ENCODE measurements around the gene NOTUM. TPM values are rescaled to one million over a fixed set of nuclear protein-coding genes. Genes with fewer than 3 reads are reported as not detected.

NOTUM gene
- total and polyA plus RNA-seq, 2 donors (not counting 1 experiment from before 2014, with no cell fraction given) = 0.02 to 0.50 TPM

DNA sequence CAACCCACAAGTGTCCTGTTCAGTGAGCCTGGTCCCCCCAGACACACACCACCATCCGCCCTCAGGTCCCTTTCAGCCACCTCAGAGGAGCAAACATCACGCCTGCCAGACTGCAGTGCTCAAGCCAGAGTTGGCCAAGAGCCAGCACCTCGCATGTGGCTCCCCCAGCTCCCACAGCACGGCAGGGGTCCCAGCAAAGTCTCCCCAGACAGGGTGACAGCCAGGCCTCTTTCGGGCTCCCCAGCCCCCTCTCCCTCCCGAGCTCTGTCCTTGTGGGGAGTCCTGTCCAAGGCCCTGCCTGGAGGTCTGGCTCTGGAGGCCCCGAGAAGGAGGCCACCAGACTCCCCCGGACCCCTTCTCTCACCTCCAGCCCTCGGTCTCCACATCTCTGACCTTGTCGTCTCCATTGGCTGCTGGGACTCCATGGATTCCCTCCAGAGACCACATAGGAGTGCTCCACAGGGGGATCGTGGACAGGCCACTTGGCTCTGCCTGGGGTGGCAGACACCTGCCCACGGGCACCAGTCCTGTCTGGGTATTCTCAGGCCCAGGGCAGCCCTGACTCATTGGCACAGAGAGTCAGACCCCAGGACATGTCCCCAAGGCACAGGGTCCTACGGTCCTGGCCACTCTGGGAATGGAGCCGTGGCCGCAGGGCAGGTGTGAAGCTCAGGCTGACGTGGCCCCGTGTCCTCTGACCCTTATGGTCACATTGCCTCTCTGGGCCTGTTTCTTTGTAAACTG, 12.2 kb downstream of the NOTUM start:
- Histone ChIP-seq H3K4me2 (ENCODE audit: extremely low read depth, insufficient read depth, low read length) (no peak overlapping the region), H3K4me1 (ENCODE audit: control insufficient read depth, extremely low read depth, insufficient read depth, low read length) (no peaks in the 10 kb centered on the region), H3K27ac (ENCODE audit: insufficient read depth, low read length) (no peak overlapping the region), H3K27me3 (ENCODE audit: control insufficient read depth, insufficient read depth, low read length) (peaks cover 2% of the 10 kb centered on the region), H2AFZ (ENCODE audit: low read length) (no peak overlapping the region), H3K79me2 (ENCODE audit: control insufficient read depth, insufficient read depth, low read length) (no peaks in the 10 kb centered on the region), H3K4me3 (replicated peaks in 1 of 4; ENCODE audit: control extremely low read depth in 1 of 4, insufficient read depth in 1 of 4, low read depth in 3 of 4, low read length in 4 of 4) (no peak overlapping the region), H3K9me3 (ENCODE audit: control insufficient read depth, insufficient read depth, low read depth, low read length) (no peaks in the 10 kb centered on the region), H4K20me1 (ENCODE audit: control insufficient read depth, extremely low read depth, insufficient read depth, low read length) (no peaks in the 10 kb centered on the region), H3K9ac (ENCODE audit: insufficient read depth, low read length) (no peak overlapping the region), H3K36me3 (ENCODE audit: control insufficient read depth, insufficient read depth, low read length) (no peaks in the 10 kb centered on the region)
- DNase-seq (ENCODE audit: low read depth in 2 of 2) = no peak
- TF ChIP-seq EZH2 (IDR thresholded peaks at IDR 0.05; ENCODE audit: low read length, missing control alignments) = no peak
- TF ChIP-seq, protein P1, sequence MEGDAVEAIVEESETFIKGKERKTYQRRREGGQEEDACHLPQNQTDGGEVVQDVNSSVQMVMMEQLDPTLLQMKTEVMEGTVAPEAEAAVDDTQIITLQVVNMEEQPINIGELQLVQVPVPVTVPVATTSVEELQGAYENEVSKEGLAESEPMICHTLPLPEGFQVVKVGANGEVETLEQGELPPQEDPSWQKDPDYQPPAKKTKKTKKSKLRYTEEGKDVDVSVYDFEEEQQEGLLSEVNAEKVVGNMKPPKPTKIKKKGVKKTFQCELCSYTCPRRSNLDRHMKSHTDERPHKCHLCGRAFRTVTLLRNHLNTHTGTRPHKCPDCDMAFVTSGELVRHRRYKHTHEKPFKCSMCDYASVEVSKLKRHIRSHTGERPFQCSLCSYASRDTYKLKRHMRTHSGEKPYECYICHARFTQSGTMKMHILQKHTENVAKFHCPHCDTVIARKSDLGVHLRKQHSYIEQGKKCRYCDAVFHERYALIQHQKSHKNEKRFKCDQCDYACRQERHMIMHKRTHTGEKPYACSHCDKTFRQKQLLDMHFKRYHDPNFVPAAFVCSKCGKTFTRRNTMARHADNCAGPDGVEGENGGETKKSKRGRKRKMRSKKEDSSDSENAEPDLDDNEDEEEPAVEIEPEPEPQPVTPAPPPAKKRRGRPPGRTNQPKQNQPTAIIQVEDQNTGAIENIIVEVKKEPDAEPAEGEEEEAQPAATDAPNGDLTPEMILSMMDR (conservative IDR thresholded peaks at IDR 0.05 in 1 of 2, IDR thresholded peaks at IDR 0.05 in 1 of 2; ENCODE audit: low read depth in 1 of 2, low read length in 2 of 2) = no peak

DNA sequence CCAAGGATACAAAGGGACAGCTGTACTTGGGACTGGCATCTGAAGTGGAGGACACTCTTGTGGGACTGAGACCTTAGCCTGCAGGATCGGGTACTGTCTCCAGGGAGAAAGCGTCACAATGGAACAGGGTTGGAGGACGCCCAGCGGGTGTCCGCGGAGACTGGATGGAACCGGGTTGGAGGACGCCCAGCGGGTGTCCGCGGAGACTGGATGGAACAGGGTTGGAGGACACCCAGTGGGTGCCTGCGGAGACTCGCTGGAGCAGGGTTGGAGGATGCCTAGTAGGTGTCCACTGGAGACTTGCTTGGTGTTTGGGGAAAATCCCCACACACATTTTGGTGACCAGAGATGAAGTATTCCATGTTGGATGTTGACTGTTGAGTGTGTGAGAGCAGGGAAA, 13.8 kb downstream of the NOTUM start, which contains the start of gene MYADML2:
Gene MYADML2 (minus strand): TSS at position 45 of the 400 bp plus-strand sequence. CDS start 5,492 bp downstream, outside the sequence.
- TF ChIP-seq, protein P1 (conservative IDR thresholded peaks at IDR 0.05 in 1 of 2, IDR thresholded peaks at IDR 0.05 in 1 of 2; ENCODE audit: low read depth in 1 of 2, low read length in 2 of 2) = no peak
- no peak for TF ChIP-seq EZH2 (IDR thresholded peaks at IDR 0.05; ENCODE audit: low read length, missing control alignments)
- no peak within 1 kb of the TSS for H3K9ac ChIP-seq (ENCODE audit: insufficient read depth, low read length)
- no peak within 1 kb of the TSS for H3K4me3 ChIP-seq (replicated peaks in 1 of 4; ENCODE audit: control extremely low read depth in 1 of 4, insufficient read depth in 1 of 4, low read depth in 3 of 4, low read length in 4 of 4)
- no peaks in the 10 kb centered on the region for H3K36me3 ChIP-seq (ENCODE audit: control insufficient read depth, insufficient read depth, low read length)
- H3K4me2 ChIP-seq (ENCODE audit: extremely low read depth, insufficient read depth, low read length) = no peak within 1 kb of the TSS
- H3K9me3 ChIP-seq (ENCODE audit: control insufficient read depth, insufficient read depth, low read depth, low read length) = no peaks in the 10 kb centered on the region
- H3K27ac ChIP-seq (ENCODE audit: insufficient read depth, low read length) = no peak within 1 kb of the TSS
- no peak within 1 kb of the TSS for H2AFZ ChIP-seq (ENCODE audit: low read length)
- no peaks in the 10 kb centered on the region for H4K20me1 ChIP-seq (ENCODE audit: control insufficient read depth, extremely low read depth, insufficient read depth, low read length)
- no peak for DNase-seq (ENCODE audit: low read depth in 2 of 2)
- H3K4me1 ChIP-seq (ENCODE audit: control insufficient read depth, extremely low read depth, insufficient read depth, low read length) = no peaks in the 10 kb centered on the region
- peaks cover 2% of the 10 kb centered on the region for H3K27me3 ChIP-seq (ENCODE audit: control insufficient read depth, insufficient read depth, low read length)
- H3K79me2 ChIP-seq (ENCODE audit: control insufficient read depth, insufficient read depth, low read length) = no peaks in the 10 kb centered on the region

DNA sequence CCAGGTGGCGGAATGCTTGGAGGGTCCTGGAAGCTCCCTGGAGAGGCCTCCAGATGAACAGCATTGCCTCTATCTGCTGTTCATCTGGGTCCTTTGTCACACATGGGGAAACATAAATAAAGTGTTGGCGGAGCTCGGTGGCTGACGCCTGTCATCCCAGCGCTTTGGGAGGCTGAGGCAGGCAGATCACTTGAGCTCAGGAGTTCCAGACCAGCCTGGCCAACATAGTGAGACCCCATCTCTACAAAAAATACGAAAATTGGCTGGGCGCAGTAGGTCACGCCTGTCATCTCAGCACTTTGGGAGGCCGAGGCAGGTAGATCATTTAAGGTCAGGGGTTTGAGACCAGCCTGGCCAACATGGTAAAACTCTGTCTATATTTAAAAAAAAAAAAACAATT, 16.1 kb downstream of the NOTUM start:
- TF ChIP-seq EZH2 (IDR thresholded peaks at IDR 0.05; ENCODE audit: low read length, missing control alignments) = no peak
- TF ChIP-seq, protein P1 (conservative IDR thresholded peaks at IDR 0.05 in 1 of 2, IDR thresholded peaks at IDR 0.05 in 1 of 2; ENCODE audit: low read depth in 1 of 2, low read length in 2 of 2) = no peak
- Histone ChIP-seq H4K20me1 (ENCODE audit: control insufficient read depth, extremely low read depth, insufficient read depth, low read length) (no peaks in the 10 kb centered on the region), H3K4me2 (ENCODE audit: extremely low read depth, insufficient read depth, low read length) (no peak overlapping the region), H3K4me3 (replicated peaks in 1 of 4; ENCODE audit: control extremely low read depth in 1 of 4, insufficient read depth in 1 of 4, low read depth in 3 of 4, low read length in 4 of 4) (no peak overlapping the region), H3K9me3 (ENCODE audit: control insufficient read depth, insufficient read depth, low read depth, low read length) (no peaks in the 10 kb centered on the region), H3K27ac (ENCODE audit: insufficient read depth, low read length) (no peak overlapping the region), H3K36me3 (ENCODE audit: control insufficient read depth, insufficient read depth, low read length) (no peaks in the 10 kb centered on the region), H3K9ac (ENCODE audit: insufficient read depth, low read length) (no peak overlapping the region), H3K4me1 (ENCODE audit: control insufficient read depth, extremely low read depth, insufficient read depth, low read length) (no peaks in the 10 kb centered on the region), H2AFZ (ENCODE audit: low read length) (no peak overlapping the region), H3K79me2 (ENCODE audit: control insufficient read depth, insufficient read depth, low read length) (no peaks in the 10 kb centered on the region), H3K27me3 (ENCODE audit: control insufficient read depth, insufficient read depth, low read length) (peaks cover 10% of the 10 kb centered on the region)
- DNase-seq (ENCODE audit: low read depth in 2 of 2) = no peak
